Epithelial cell of umbilical artery (primary cell): Measurements from ENCODE around the gene RETNLB. TPM values are rescaled to one million over a fixed set of nuclear protein-coding genes. Genes with fewer than 3 reads are reported as not detected.

Source experiments
- total RNA-seq: library from RNA; depleted of rRNA; stranded (reverse); fragments of >200 nt; gene quantifications from 2 replicates; pipeline ENCODE4 v1.2.3, GENCODE V29; 2014

Gene RETNLB, protein sequence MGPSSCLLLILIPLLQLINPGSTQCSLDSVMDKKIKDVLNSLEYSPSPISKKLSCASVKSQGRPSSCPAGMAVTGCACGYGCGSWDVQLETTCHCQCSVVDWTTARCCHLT
- total RNA-seq, result not detected in 2 replicates

DNA sequence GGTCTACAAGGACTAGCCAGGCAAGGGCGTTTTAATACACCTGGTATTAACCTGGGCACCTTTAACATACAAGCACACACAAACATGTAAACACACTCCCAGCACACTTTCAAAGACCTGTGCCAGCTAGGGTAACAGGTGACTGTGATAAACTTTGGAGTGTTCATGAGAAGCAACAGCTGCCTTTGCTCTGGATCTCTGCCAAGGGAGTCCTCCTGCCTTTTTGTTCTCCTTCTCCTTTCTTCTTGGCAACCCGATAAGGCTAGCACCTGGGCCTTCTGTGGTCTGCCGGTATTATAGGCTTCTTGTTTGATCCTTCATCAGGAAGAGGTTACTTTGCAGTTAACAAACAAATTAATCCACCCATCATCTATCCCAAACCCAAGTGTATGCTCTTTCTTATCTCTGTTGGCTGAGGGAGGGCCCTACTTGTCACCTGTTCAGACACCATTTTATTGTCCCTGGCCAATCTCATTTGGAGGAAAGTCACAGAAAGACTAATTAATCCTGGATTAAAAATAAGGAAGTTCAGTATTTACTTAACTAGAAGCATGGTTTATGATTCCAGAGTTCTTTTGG is at the start of gene RETNLB:
Gene RETNLB (minus strand): TSS at position 7 of the 579 bp plus-strand sequence. CDS start 225 bp downstream, outside the sequence.

Other genes starting within 250 kb of the RETNLB start
- gene MYH15, start 246.8 kb downstream of the RETNLB start, total RNA-seq, result 0.30 and 0.32 TPM in 2 replicates
- gene CIP2A, start 168.0 kb downstream of the RETNLB start, total RNA-seq, result 24.7 and 29.9 TPM in 2 replicates
- 4.5 and 7.0 TPM in 2 replicates for gene DZIP3, start 167.7 kb downstream of the RETNLB start, total RNA-seq
- gene TRAT1, start 65.4 kb upstream of the RETNLB start, total RNA-seq, result not detected in 2 replicates
- gene GUCA1C, start 196.5 kb upstream of the RETNLB start, total RNA-seq, result not detected in 2 replicates